22Rv1 (cell line): ENCODE results near the gene PSMD5.

Experiments used
- ZFX ChIP-seq: fragments of 450-650 bp; IDR thresholded peaks from 2 replicates; pipeline ENCODE4 v1.6.1; 2017; ENCODE audit warnings: antibody characterized with exemption, borderline replicate concordance
- TF ChIP-seq, protein P1 (sequence below): fragments of 450-650 bp; IDR thresholded peaks from 2 replicates; pipeline ENCODE4 v1.5.1; 2017; ENCODE audit warnings: mild to moderate bottlenecking

DNA sequence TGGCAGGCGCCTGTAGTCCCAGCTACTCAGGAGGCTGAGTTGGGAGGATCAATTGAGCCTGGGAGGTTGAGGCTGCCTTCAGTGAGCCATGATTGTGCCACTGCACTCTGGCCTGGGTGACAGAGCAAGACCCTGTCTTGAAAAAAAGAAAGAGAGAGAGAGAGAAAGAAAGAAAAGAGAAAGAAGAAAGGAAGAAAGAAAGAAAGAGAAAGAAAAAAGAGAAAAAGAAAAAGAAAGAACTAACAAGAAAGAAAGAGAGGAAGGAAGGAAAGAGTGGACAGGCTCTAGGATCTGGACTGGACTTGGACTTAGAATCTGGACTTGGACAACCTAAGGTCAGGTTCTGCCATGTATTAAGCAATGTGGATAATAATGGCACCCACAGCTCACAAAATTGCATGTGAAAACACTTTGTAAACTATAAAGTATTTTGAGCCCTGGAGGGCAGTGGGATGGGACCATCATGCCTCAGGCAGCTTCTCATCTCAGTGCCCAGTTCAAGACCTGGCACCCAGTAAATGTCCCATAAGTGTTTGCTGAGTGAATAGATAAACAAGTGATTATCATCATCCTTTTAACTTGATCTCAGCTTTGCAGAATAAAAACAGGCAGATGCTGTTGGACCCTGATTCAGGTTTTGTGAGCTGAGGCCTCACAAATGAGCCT, 47.0 kb upstream of the PSMD5 start:
- TF ChIP-seq, protein P1, sequence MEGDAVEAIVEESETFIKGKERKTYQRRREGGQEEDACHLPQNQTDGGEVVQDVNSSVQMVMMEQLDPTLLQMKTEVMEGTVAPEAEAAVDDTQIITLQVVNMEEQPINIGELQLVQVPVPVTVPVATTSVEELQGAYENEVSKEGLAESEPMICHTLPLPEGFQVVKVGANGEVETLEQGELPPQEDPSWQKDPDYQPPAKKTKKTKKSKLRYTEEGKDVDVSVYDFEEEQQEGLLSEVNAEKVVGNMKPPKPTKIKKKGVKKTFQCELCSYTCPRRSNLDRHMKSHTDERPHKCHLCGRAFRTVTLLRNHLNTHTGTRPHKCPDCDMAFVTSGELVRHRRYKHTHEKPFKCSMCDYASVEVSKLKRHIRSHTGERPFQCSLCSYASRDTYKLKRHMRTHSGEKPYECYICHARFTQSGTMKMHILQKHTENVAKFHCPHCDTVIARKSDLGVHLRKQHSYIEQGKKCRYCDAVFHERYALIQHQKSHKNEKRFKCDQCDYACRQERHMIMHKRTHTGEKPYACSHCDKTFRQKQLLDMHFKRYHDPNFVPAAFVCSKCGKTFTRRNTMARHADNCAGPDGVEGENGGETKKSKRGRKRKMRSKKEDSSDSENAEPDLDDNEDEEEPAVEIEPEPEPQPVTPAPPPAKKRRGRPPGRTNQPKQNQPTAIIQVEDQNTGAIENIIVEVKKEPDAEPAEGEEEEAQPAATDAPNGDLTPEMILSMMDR: no peak
- TF ChIP-seq ZFX: no peak
